Central memory CD8-positive, alpha-beta T cell (primary cell): ENCODE measurements around the gene SPO11.

Experiments
- ATAC-seq: fragments of 150-1000 bp; cut with Tn5 transposase; replicated peaks from 2 replicates; pipeline ENCODE4 v1.10.0; 2022; ENCODE audit warnings: mild to moderate bottlenecking, moderate FRiP score, moderate number of reproducible peaks; ENCODE audit not compliant: poor library complexity, severe bottlenecking; ENCODE audit errors: extremely low read depth
- DNase-seq, 2 donors: peaks; one replicate each; pipeline ENCODE4 v3.0.0; 2021; ENCODE audit warnings: low spot score in 2 of 2
- H3K27ac Mint-ChIP-seq: one replicate; pipeline ENCODE4 v1.8.0; 2022; ENCODE audit warnings: low read depth, mild to moderate bottlenecking, moderate library complexity, mixed read lengths
- H3K27me3 Mint-ChIP-seq: one replicate; pipeline ENCODE4 v1.8.0; 2022; ENCODE audit warnings: mixed read lengths
- H3K36me3 Mint-ChIP-seq: one replicate; pipeline ENCODE4 v1.8.0; 2022; ENCODE audit warnings: mild to moderate bottlenecking, moderate library complexity, mixed read lengths; ENCODE audit not compliant: insufficient read depth
- H3K4me1 Mint-ChIP-seq: one replicate; pipeline ENCODE4 v1.8.0; 2022; ENCODE audit warnings: mixed read lengths
- H3K4me3 Mint-ChIP-seq: one replicate; pipeline ENCODE4 v1.8.0; 2022; ENCODE audit warnings: mild to moderate bottlenecking, moderate library complexity, mixed read lengths
- H3K9me3 Mint-ChIP-seq: one replicate; pipeline ENCODE4 v1.8.0; 2022; ENCODE audit warnings: mixed read lengths

The SPO11 gene

DNA sequence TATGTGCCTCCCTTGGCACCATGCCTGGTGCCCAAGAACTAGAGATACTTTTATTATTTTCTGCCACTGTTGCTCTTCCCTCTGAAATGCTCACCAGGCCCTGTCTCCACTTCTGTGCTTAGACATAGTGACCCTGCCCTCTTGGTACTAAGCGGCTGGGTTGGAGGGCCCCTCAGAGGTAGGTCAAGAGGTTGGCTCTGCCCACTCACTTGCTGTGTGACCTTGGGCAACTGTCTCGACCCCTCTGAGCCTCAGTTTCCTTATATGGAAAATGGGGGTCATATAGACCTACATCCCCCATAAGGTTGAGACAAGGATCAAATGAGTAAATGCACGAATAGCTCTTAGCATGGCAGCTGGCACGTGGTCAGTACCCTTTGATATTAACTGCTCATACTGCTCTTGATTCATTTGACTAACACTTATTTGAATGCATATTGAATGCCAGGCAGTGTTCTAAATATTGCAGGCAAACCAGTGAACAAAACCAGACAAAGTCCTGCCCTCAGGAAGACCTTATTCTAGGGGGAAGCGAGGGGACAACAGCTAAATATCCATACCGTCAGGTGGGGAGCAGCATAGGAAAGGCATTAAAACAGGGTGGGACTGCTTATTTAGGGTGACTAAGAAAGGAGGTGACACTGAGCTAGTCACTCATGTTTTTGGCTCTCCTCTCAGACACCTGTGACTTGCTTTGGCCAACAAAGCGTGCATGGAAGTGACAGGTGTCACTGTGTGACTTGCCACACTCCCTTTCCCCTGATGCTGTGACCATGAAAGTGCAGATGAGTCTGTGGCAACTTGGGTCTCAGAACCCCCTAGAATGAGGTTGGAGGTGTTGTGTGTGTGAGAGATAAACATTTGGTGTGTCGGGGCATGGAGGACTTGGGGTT lies 14.3 kb upstream of the SPO11 start:
- Mint-ChIP-seq H3K9me3 (no peaks in the 10 kb centered on the region), H3K27me3 (peaks cover 42% of the 10 kb centered on the region), H3K4me1 (no peaks in the 10 kb centered on the region), H3K4me3 (no peak overlapping the region), H3K36me3 (no peaks in the 10 kb centered on the region), H3K27ac (no peak overlapping the region)
- no peak for ATAC-seq
- DNase-seq, result no peak

DNA sequence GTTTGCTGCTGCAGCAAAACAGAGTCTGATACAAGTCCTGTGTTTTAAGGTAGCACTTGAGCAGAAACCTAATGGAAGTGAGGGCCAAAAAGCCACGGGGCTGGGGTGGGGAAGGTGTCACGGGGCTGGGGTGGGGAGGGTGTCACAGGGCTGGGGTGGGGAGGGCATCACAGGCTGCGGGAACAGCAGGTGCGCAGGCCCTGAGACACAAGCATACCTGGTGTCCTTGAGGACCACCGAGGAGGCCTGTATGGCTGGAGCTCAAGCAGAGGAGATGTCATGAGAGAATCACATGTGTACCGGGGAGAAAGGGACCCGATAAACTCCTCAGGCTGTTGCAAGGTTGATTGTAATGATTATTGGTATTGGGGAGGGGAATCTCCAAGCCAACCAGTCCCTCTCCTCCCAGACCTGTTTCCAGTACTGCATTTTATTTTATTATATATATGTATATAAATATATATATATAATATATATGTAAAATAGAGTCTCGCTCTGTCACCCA lies 13.6 kb upstream of the SPO11 start:
- no peak for DNase-seq
- Mint-ChIP-seq H3K4me3 (no peak overlapping the region), H3K36me3 (no peaks in the 10 kb centered on the region), H3K27ac (no peak overlapping the region), H3K27me3 (peaks cover 48% of the 10 kb centered on the region), H3K9me3 (no peaks in the 10 kb centered on the region), H3K4me1 (no peaks in the 10 kb centered on the region)
- ATAC-seq, result no peak

DNA sequence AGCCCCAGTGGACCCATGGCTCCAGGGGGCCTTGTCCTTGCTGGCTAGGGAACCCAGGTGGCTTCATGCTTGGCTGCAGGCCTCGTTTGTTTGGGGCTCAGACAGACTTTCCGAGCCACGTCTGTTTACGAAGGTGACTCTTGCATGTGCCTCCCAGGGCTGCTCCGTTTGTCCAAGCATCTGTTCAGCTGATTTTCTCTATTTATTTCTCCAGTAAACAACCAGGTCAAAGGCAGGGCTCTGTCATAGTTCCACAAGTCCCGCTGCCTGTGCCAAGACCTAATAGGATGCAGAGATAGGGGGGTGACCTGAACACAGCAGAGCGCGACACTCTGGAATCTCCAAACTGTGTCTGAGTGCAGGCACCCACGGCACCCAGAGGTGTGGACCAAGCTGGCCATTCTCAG lies 12.8 kb upstream of the SPO11 start:
- H3K4me1 Mint-ChIP-seq, result no peaks in the 10 kb centered on the region
- H3K27ac Mint-ChIP-seq, result no peak overlapping the region
- no peak for ATAC-seq
- no peaks in the 10 kb centered on the region for H3K36me3 Mint-ChIP-seq
- H3K27me3 Mint-ChIP-seq, result peaks cover 55% of the 10 kb centered on the region
- no peak overlapping the region for H3K4me3 Mint-ChIP-seq
- no peaks in the 10 kb centered on the region for H3K9me3 Mint-ChIP-seq
- no peak for DNase-seq

DNA sequence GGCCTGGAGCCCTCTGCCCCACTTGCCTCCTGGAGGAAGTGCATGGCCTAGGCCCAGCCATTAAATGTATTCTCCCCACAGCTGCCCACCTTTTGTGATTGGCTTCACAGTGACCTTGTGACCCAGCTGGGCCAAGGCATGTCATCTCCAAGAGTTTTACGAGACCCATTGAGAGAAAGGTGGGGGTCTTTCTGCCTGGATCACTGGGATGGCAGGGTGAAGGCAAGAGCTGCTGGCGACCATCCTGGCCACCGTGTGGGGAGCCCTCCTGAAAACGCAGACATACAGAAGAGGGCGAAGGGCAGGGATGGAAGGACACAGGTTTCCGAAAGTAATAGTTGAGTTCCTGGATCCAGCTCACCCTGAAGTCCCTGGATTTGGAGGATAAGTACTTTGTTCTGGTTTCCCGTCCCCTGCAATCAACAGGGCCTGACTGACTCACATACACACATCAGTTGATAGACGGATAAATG lies 12.3 kb upstream of the SPO11 start:
- Mint-ChIP-seq H3K27ac (peak overlapping the region; percentile 20), H3K4me3 (no peak overlapping the region), H3K27me3 (peaks cover 61% of the 10 kb centered on the region), H3K4me1 (no peaks in the 10 kb centered on the region), H3K36me3 (no peaks in the 10 kb centered on the region), H3K9me3 (no peaks in the 10 kb centered on the region)
- DNase-seq (no peak), ATAC-seq (no peak)

DNA sequence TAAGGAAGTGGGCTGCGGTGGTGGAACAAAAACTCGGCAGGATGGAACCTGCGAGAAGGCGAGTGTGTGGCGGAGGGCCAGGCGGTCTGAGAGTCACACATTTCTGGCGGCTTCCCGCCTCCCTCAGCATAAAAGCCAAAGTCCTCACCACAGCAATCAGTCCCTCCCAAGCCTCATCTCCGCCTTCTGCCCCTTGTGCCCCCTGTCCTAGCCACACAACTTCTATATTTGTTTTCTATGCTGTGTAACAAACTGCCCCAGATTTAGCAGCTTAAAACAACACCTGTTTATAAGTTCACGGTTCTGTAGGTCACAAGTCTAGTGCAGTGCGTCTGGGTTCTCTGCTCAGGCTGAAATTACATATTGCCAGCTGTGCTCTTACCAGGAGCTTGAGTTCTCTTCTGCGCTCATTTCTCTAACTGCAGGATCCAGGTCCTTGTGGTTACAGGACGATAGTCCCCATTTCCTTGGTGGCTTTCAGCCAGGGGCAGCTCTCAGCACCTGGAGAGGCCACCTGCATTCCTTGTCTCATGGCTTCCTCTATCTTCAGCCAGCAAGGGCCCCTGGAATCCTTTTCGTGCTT lies 11.7 kb upstream of the SPO11 start:
- DNase-seq (no peak), ATAC-seq (peak; percentile 32)
- Mint-ChIP-seq H3K4me1 (no peaks in the 10 kb centered on the region), H3K27me3 (peaks cover 66% of the 10 kb centered on the region), H3K36me3 (no peaks in the 10 kb centered on the region), H3K4me3 (no peak overlapping the region), H3K9me3 (no peaks in the 10 kb centered on the region), H3K27ac (peak overlapping the region; percentile 20)

DNA sequence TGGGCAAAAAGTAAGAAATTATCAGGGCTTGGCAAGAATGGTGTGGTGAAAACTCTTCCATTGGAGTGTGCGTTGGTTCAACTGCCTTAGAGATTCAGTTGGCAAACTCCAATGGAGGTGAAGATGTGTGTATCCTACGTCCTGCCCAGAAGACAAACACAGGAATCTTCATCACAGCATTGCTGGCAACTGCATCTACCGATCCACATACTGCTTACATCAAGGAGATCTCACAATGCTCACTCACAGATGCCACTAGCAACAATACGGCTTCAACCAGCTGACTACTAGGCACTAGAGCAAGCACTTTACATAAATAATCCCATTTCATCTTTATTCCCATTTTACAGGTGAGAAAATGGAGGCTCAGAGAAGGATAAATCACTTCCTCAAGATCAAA lies 10.0 kb upstream of the SPO11 start:
- Mint-ChIP-seq H3K4me3 (no peak overlapping the region), H3K27ac (no peak overlapping the region), H3K9me3 (no peaks in the 10 kb centered on the region), H3K4me1 (no peaks in the 10 kb centered on the region), H3K27me3 (peaks cover 74% of the 10 kb centered on the region), H3K36me3 (no peaks in the 10 kb centered on the region)
- no peak for ATAC-seq
- DNase-seq, result no peak

DNA sequence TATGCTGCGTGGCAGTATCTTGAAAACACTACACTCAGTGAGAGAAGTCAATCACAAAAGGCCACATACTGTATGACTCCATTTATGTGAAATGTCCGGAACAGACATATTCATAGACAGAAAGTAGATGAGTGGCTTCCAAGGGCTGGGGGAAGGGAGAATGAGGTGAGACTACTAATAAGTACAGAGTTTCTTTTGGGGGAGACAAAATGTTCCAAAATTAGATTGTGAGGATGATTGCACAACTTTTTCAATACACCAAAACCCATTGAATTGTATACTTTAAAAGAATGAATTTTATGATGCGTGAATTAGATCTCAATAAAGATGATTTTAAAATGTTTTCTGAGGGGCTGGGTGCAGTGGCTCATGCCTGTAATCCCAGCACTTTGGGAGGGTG lies 9.2 kb upstream of the SPO11 start:
- Mint-ChIP-seq H3K4me1 (no peaks in the 10 kb centered on the region), H3K4me3 (no peak overlapping the region), H3K27ac (no peak overlapping the region), H3K9me3 (no peaks in the 10 kb centered on the region), H3K27me3 (peaks cover 74% of the 10 kb centered on the region), H3K36me3 (no peaks in the 10 kb centered on the region)
- DNase-seq, result no peak
- ATAC-seq, result no peak

DNA sequence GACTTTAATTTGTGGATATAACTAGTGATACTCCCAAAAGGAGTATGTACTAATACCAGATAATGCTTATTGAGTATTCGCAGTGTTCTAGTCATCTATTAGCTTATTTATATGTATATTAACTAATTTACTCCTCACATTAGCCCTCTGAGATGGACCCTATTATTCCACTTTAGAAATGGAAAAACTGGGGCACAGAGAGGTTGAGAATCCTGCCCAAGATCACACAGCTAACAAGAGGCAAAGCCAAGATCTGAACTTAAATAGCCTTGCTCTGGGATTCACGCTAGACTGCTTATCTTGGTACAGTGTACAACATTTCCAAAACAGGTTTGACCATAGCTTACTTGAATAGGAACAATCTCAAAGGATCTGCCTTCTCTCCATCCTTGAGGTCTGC lies 8.5 kb upstream of the SPO11 start:
- DNase-seq (no peak), ATAC-seq (no peak)
- no peaks in the 10 kb centered on the region for H3K9me3 Mint-ChIP-seq
- no peaks in the 10 kb centered on the region for H3K4me1 Mint-ChIP-seq
- no peaks in the 10 kb centered on the region for H3K36me3 Mint-ChIP-seq
- H3K27me3 Mint-ChIP-seq, result peaks cover 71% of the 10 kb centered on the region
- H3K4me3 Mint-ChIP-seq, result no peak overlapping the region
- H3K27ac Mint-ChIP-seq, result no peak overlapping the region

DNA sequence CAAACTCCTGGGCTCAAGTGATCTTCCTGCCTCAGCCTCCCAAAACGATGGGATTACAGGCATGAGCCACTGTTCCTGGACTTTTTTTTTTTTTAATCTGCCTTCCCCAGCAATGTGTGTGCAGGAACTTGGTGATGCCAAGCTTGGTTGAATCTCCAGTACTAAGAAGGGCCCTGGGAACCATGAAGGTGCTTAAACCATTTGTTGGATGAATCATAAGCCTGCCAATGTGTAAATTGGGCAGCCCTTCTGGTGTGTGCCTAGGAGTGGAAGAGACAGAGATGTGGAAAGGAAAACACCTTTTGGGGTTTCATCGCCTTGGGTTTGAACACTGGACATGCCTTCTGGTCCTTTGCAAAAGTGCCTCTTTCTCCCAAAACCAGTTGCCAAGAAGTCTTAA lies 7.1 kb upstream of the SPO11 start:
- H3K27me3 Mint-ChIP-seq, result peaks cover 84% of the 10 kb centered on the region

DNA sequence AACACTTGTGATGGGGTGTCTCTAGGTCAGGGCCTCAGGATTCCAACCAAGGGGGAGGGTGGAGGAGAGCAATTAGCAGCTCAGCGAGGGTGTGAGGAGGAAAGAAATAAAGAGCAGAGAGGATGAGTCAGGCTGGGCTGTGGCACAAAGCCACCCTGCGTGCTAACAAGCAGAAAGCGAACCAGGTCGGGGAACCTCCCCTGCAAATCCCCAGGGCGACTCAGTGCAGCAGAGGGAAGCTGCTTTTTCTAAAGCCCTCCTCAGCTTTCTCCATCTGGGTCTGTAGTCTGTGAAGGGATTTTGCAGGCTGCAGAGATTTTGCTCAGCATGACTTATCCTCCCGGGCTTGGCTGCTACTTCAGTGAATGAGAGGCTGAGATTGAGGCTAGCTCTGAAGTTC lies 6.6 kb upstream of the SPO11 start:
- Mint-ChIP-seq H3K27ac (no peak overlapping the region), H3K9me3 (no peaks in the 10 kb centered on the region), H3K4me3 (no peak overlapping the region), H3K36me3 (no peaks in the 10 kb centered on the region), H3K27me3 (peaks cover 90% of the 10 kb centered on the region), H3K4me1 (no peaks in the 10 kb centered on the region)
- DNase-seq, result no peak
- no peak for ATAC-seq

More for the DNA sequence above, 7.1 kb upstream of the SPO11 start:
- DNase-seq (no peak), ATAC-seq (no peak)
- H3K9me3 Mint-ChIP-seq, result no peaks in the 10 kb centered on the region
- no peaks in the 10 kb centered on the region for H3K4me1 Mint-ChIP-seq
- H3K36me3 Mint-ChIP-seq, result no peaks in the 10 kb centered on the region
- H3K27ac Mint-ChIP-seq, result no peak overlapping the region
- no peak overlapping the region for H3K4me3 Mint-ChIP-seq

DNA sequence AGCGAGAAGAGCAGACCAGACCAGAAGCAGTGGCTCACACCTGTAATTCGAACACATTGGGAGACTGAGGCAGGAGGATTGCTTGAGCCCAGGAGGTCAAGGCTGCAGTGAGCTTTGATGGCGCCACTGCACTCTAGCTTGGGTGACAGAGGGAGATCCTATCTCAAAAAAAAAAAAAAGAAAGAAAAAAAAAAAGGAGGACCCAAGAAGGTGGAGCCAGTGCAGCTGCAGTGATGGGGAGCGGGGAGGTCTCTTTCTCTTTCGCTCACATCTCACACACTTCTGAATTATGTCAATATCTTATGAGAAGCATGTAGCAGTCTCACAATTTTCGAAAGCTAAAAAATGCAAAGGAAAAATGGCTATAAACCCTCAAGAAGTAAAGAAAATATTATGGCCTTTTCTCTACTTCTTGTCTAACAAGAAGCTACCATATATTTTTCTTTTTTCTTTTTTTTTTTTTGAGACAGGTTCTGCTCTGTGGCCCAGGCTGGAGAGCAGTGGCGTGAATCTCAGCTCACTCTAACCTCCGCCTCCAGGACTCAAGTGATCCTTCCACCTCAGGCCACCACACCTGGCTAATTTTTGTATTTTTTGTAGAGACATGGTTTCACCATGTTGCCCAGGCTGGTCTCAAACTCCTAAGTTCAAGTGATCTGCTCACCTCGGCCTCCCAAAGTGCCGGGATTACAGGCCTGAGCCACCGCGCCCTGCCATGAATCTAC lies 3.8 kb upstream of the SPO11 start:
- H3K9me3 Mint-ChIP-seq, result no peaks in the 10 kb centered on the region
- H3K27ac Mint-ChIP-seq, result no peak overlapping the region
- H3K4me1 Mint-ChIP-seq, result no peaks in the 10 kb centered on the region
- H3K27me3 Mint-ChIP-seq, result peaks cover 70% of the 10 kb centered on the region
- ATAC-seq (no peak), DNase-seq (no peak)
- no peak overlapping the region for H3K4me3 Mint-ChIP-seq
- no peaks in the 10 kb centered on the region for H3K36me3 Mint-ChIP-seq

DNA sequence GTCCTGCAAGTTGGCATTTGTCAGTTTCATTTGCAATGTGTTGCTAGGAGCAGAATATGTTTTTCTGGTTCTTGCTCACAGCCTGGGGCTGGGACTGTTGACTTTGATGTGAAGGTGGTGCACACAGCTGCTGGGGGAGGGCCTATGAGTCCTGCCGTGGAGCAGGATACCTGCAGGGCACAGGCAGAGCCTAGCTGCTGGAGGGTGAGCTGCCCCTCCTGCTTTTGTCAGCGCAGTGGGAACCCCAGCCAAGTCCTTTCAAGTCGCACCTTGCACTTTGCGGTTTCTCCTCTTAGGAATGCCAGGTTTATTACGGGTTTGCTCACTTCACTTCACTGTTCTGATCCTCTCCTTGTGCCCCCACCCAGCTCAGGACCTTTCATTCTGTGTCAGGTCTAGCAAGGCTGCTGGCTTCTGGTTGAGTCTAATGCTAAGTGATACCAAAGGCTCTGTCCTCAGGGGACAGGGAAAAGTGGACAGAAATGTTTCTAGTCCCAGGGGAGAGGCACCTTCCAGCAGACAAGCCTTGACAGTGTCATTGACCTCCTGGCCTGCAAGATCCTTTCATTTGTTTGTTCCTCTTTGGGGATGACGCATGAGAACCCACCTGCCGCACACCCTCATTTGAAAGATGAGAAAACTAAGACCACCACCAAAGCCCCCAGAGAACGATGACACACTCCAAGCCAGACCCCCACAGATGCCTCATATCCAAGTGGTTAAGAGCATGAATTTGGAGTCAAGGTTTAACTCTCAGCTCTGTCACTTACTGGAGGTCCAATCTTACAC lies 2.7 kb upstream of the SPO11 start:
- H3K27me3 Mint-ChIP-seq, result peaks cover 72% of the 10 kb centered on the region
- no peak for ATAC-seq

More for the DNA sequence above, 2.7 kb upstream of the SPO11 start:
- DNase-seq, result no peak
- Mint-ChIP-seq H3K4me1 (no peaks in the 10 kb centered on the region), H3K27ac (no peak overlapping the region), H3K36me3 (no peaks in the 10 kb centered on the region), H3K9me3 (no peaks in the 10 kb centered on the region), H3K4me3 (no peak overlapping the region)
